Measurements from ENCODE around the gene SPO11.

The SPO11 gene

DNA sequence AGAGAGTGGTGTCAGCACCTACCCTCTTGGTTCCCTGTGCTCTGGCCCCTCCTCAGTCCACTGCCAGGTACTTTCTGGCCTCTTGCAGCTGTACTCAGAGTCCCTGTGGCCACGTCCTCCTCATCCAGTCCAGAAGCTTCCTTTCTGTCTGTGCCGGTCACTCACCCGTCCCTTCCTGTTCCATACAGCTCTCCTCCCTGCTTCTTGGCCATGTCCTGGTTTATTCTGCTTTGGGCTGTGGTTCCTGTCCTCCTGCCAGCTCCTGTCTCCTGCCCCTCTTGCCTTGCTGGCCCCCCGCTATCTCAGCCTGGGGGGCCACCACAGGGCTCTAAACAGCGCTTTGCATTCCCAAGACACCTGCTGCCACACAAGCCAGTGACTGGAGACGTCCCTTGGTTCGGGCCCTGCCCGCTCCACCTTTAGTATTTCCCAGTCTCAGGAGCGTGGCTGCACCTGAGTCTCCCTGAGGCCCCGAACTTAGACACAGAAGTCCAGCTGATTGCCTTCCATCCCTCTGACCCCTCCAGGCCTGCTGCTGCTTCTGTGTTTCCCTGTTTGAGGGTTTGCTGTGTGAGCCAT lies 46.1 kb downstream of the SPO11 start:
- Histone ChIP-seq H2BK12ac (ENCODE audit: low read length in 2 of 2) (no peak overlapping the region), H2AK5ac (ENCODE audit: low read length, severe bottlenecking) (no peak overlapping the region), H3K79me1 (replicated peaks; ENCODE audit: low read length, poor library complexity, severe bottlenecking) (peaks cover 40% of the 10 kb centered on the region), H3K23ac (ENCODE audit: low read length in 2 of 2) (no peak overlapping the region), H3K9ac (ENCODE audit: low read length) (no peak overlapping the region), H3K4ac (ENCODE audit: low read depth in 1 of 2, low read length in 2 of 2) (no peak overlapping the region), H3K14ac (ENCODE audit: low read length in 2 of 2) (no peak overlapping the region), H2BK15ac (ENCODE audit: low read depth, poor library complexity, severe bottlenecking) (no peak overlapping the region), H3K27me3 (ENCODE audit: control insufficient read depth in 1 of 2, insufficient read depth in 1 of 2, low read length in 2 of 2) (no peaks in the 10 kb centered on the region), H3K4me2 (ENCODE audit: low read length, poor library complexity, severe bottlenecking) (no peak overlapping the region), H2BK120ac (ENCODE audit: low read depth, low read length) (no peak overlapping the region), H2BK5ac (ENCODE audit: low read depth, low read length, poor library complexity, severe bottlenecking) (no peak overlapping the region), H3K4me3 (ENCODE audit: insufficient read depth in 1 of 2, low read depth in 1 of 2, low read length in 2 of 2) (no peak overlapping the region), H2AFZ (ENCODE audit: low read depth, low read length) (no peak overlapping the region), H3K36me3 (ENCODE audit: control insufficient read depth in 1 of 2, insufficient read depth in 2 of 2, low read depth in 1 of 2, low read length in 2 of 2) (peaks cover 71 to 94% of the 10 kb centered on the region in 2 experiments), H3K9me3 (ENCODE audit: control insufficient read depth, low read length) (no peaks in the 10 kb centered on the region), H4K91ac (ENCODE audit: low read length) (no peak overlapping the region), H3K4me1 (ENCODE audit: control insufficient read depth, insufficient read depth, low read depth, low read length) (no peaks in the 10 kb centered on the region), H3K18ac (ENCODE audit: low read depth in 1 of 2, low read length in 2 of 2) (no peak overlapping the region), H3K27ac (ENCODE audit: low read length, poor library complexity, severe bottlenecking) (no peak overlapping the region), H4K8ac (ENCODE audit: low read length) (no peak overlapping the region)
- WGBS, result 96% methylated on average over 10 of the region's 10 CpGs
- no peak for DNase-seq

DNA sequence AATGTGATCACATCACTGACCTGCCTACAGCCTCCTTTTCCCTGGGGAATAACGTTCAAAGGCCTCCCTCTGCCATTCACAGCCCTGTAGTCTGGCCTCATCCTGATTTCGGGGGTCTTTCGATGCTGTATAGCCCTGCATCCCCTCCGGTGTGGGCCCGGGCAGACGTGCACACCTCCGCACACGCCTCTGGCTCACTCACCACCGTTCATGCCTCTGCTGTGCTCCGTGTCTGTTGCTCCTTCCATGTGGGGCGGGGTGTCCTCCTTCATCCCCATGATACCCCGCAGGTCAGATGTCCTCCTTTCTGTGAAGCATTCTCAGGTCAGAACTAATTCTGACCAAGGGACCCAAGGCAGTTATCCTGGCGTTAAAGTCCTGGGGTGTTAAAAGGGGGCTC lies 47.7 kb downstream of the SPO11 start:
- Histone ChIP-seq H4K91ac (ENCODE audit: low read length) (no peak overlapping the region), H3K23ac (ENCODE audit: low read length in 2 of 2) (no peak overlapping the region), H2AFZ (ENCODE audit: low read depth, low read length) (no peak overlapping the region), H3K18ac (ENCODE audit: low read depth in 1 of 2, low read length in 2 of 2) (no peak overlapping the region), H2BK5ac (ENCODE audit: low read depth, low read length, poor library complexity, severe bottlenecking) (no peak overlapping the region), H2BK12ac (ENCODE audit: low read length in 2 of 2) (no peak overlapping the region), H3K4me3 (ENCODE audit: insufficient read depth in 1 of 2, low read depth in 1 of 2, low read length in 2 of 2) (no peak overlapping the region), H3K9me3 (ENCODE audit: control insufficient read depth, low read length) (no peaks in the 10 kb centered on the region), H3K4ac (ENCODE audit: low read depth in 1 of 2, low read length in 2 of 2) (no peak overlapping the region), H3K14ac (ENCODE audit: low read length in 2 of 2) (no peak overlapping the region), H4K8ac (ENCODE audit: low read length) (no peak overlapping the region), H3K9ac (ENCODE audit: low read length) (no peak overlapping the region), H3K4me1 (ENCODE audit: control insufficient read depth, insufficient read depth, low read depth, low read length) (no peaks in the 10 kb centered on the region), H3K27me3 (ENCODE audit: control insufficient read depth in 1 of 2, insufficient read depth in 1 of 2, low read length in 2 of 2) (no peaks in the 10 kb centered on the region), H2BK120ac (ENCODE audit: low read depth, low read length) (no peak overlapping the region), H3K36me3 (ENCODE audit: control insufficient read depth in 1 of 2, insufficient read depth in 2 of 2, low read depth in 1 of 2, low read length in 2 of 2) (peaks cover 61 to 80% of the 10 kb centered on the region in 2 experiments), H3K27ac (ENCODE audit: low read length, poor library complexity, severe bottlenecking) (no peak overlapping the region), H2BK15ac (ENCODE audit: low read depth, poor library complexity, severe bottlenecking) (no peak overlapping the region), H3K79me1 (replicated peaks; ENCODE audit: low read length, poor library complexity, severe bottlenecking) (peaks cover 37% of the 10 kb centered on the region), H3K4me2 (ENCODE audit: low read length, poor library complexity, severe bottlenecking) (no peak overlapping the region), H2AK5ac (ENCODE audit: low read length, severe bottlenecking) (no peak overlapping the region)
- DNase-seq, result no peak
- 82% methylated on average over 13 of the region's 13 CpGs for WGBS

DNA sequence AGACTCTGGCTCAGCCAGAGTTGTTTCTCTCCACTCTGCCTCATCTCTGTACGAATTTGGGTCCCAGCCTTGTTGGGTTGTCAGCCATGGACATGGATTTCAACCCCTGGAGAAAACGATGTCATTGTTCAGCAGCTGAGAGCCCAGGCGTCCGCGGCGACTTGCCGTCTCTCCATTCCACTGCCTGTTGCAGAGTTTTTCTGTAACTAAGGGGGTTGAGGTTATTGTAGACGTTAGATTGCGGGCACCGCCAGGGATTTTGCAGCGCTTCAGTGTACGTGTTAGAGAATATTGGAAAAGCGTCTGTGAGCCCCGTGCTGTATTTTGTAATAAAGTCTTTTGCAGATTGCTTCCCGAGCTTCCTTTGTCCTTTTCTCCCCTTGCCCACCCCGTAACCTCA lies 48.5 kb downstream of the SPO11 start:
- Histone ChIP-seq H4K8ac (ENCODE audit: low read length) (no peak overlapping the region), H3K9me3 (ENCODE audit: control insufficient read depth, low read length) (no peaks in the 10 kb centered on the region), H3K27me3 (ENCODE audit: control insufficient read depth in 1 of 2, insufficient read depth in 1 of 2, low read length in 2 of 2) (no peaks in the 10 kb centered on the region), H3K4me3 (ENCODE audit: insufficient read depth in 1 of 2, low read depth in 1 of 2, low read length in 2 of 2) (no peak overlapping the region), H2BK15ac (ENCODE audit: low read depth, poor library complexity, severe bottlenecking) (no peak overlapping the region), H3K18ac (ENCODE audit: low read depth in 1 of 2, low read length in 2 of 2) (no peak overlapping the region), H3K9ac (ENCODE audit: low read length) (no peak overlapping the region), H3K27ac (ENCODE audit: low read length, poor library complexity, severe bottlenecking) (no peak overlapping the region), H2BK5ac (ENCODE audit: low read depth, low read length, poor library complexity, severe bottlenecking) (no peak overlapping the region), H3K4me2 (ENCODE audit: low read length, poor library complexity, severe bottlenecking) (no peak overlapping the region), H4K91ac (ENCODE audit: low read length) (no peak overlapping the region), H3K36me3 (ENCODE audit: control insufficient read depth in 1 of 2, insufficient read depth in 2 of 2, low read depth in 1 of 2, low read length in 2 of 2) (peaks cover 54 to 73% of the 10 kb centered on the region in 2 experiments), H3K14ac (ENCODE audit: low read length in 2 of 2) (no peak overlapping the region), H2AFZ (ENCODE audit: low read depth, low read length) (no peak overlapping the region), H2BK12ac (ENCODE audit: low read length in 2 of 2) (no peak overlapping the region), H3K4me1 (ENCODE audit: control insufficient read depth, insufficient read depth, low read depth, low read length) (no peaks in the 10 kb centered on the region), H2AK5ac (ENCODE audit: low read length, severe bottlenecking) (no peak overlapping the region), H3K4ac (ENCODE audit: low read depth in 1 of 2, low read length in 2 of 2) (no peak overlapping the region), H2BK120ac (ENCODE audit: low read depth, low read length) (no peak overlapping the region), H3K23ac (ENCODE audit: low read length in 2 of 2) (no peak overlapping the region), H3K79me1 (replicated peaks; ENCODE audit: low read length, poor library complexity, severe bottlenecking) (peaks cover 31% of the 10 kb centered on the region)
- no peak for DNase-seq
- WGBS, result 95% methylated on average over 16 of the region's 16 CpGs

- Histone ChIP-seq H2BK15ac (ENCODE audit: low read depth, poor library complexity, severe bottlenecking) (no peak overlapping the region), H3K4ac (ENCODE audit: low read depth in 1 of 2, low read length in 2 of 2) (no peak overlapping the region), H3K9me3 (ENCODE audit: control insufficient read depth, low read length) (no peaks in the 10 kb centered on the region), H4K8ac (ENCODE audit: low read length) (no peak overlapping the region), H3K23ac (ENCODE audit: low read length in 2 of 2) (no peak overlapping the region), H3K79me1 (replicated peaks; ENCODE audit: low read length, poor library complexity, severe bottlenecking) (peaks cover 34% of the 10 kb centered on the region), H2BK5ac (ENCODE audit: low read depth, low read length, poor library complexity, severe bottlenecking) (no peak overlapping the region), H2BK120ac (ENCODE audit: low read depth, low read length) (no peak overlapping the region), H2AFZ (ENCODE audit: low read depth, low read length) (no peak overlapping the region), H3K14ac (ENCODE audit: low read length in 2 of 2) (no peak overlapping the region), H3K27ac (ENCODE audit: low read length, poor library complexity, severe bottlenecking) (no peak overlapping the region), H2BK12ac (ENCODE audit: low read length in 2 of 2) (no peak overlapping the region), H2AK5ac (ENCODE audit: low read length, severe bottlenecking) (no peak overlapping the region), H3K36me3 (ENCODE audit: control insufficient read depth in 1 of 2, insufficient read depth in 2 of 2, low read depth in 1 of 2, low read length in 2 of 2) (peaks cover 51 to 66% of the 10 kb centered on the region in 2 experiments), H4K91ac (ENCODE audit: low read length) (no peak overlapping the region), H3K4me3 (ENCODE audit: insufficient read depth in 1 of 2, low read depth in 1 of 2, low read length in 2 of 2) (no peak overlapping the region), H3K18ac (ENCODE audit: low read depth in 1 of 2, low read length in 2 of 2) (no peak overlapping the region), H3K4me1 (ENCODE audit: control insufficient read depth, insufficient read depth, low read depth, low read length) (no peaks in the 10 kb centered on the region), H3K27me3 (ENCODE audit: control insufficient read depth in 1 of 2, insufficient read depth in 1 of 2, low read length in 2 of 2) (no peaks in the 10 kb centered on the region), H3K4me2 (ENCODE audit: low read length, poor library complexity, severe bottlenecking) (no peak overlapping the region), H3K9ac (ENCODE audit: low read length) (no peak overlapping the region)
- 97% methylated on average over 4 of the region's 4 CpGs for WGBS
- no peak for DNase-seq
These were observed 49.2 kb downstream of the SPO11 start for GRCh38 chr20:57378646-57379262.
